Neural progenitor cell (in vitro differentiated cells): Measurements from ENCODE around the gene C10orf62. TPM values are rescaled to one million over a fixed set of nuclear protein-coding genes. Genes with fewer than 3 reads are reported as not detected.

Source experiments
- DNase-seq: peaks from one replicate; pipeline ENCODE4 v3.0.0-alpha.2; 2016; ENCODE audit warnings: low spot score
- H2AFZ ChIP-seq: fragments of 200-600 bp; sonication (generic); replicated peaks from 2 replicates; pipeline ENCODE4 v1.6.1; 2016; ENCODE audit warnings: antibody characterized with exemption
- H3F3A ChIP-seq: fragments of 200-600 bp; sonication (generic); 2 replicates; pipeline ENCODE4 v1.6.1; 2016; ENCODE audit warnings: antibody characterized with exemption, low read depth
- H3K27ac ChIP-seq: fragments of 200-600 bp; sonication (generic); 2 replicates; pipeline ENCODE4 v1.5.1; 2016; ENCODE audit warnings: mild to moderate bottlenecking
- H3K27me3 ChIP-seq: fragments of 200-600 bp; sonication (generic); 2 replicates; pipeline ENCODE4 v1.6.1; 2016; ENCODE audit warnings: mild to moderate bottlenecking, moderate library complexity
- H3K36me3 ChIP-seq: fragments of 200-600 bp; sonication (generic); 2 replicates; pipeline ENCODE4 v1.5.1; 2016
- H3K4me1 ChIP-seq: fragments of 200-600 bp; sonication (generic); 2 replicates; pipeline ENCODE4 v1.6.1; 2016; ENCODE audit warnings: mixed run types
- H3K4me2 ChIP-seq: fragments of 200-600 bp; sonication (generic); 2 replicates; pipeline ENCODE4 v1.6.1; 2016
- H3K4me3 ChIP-seq: fragments of 200-600 bp; sonication (generic); 2 replicates; pipeline ENCODE4 v1.5.1; 2016
- H3K79me2 ChIP-seq: fragments of 200-600 bp; sonication (generic); 2 replicates; pipeline ENCODE4 v1.6.1; 2016; ENCODE audit warnings: low read depth
- H3K9ac ChIP-seq: fragments of 200-600 bp; sonication (generic); 2 replicates; pipeline ENCODE4 v1.6.1; 2016
- H3K9me3 ChIP-seq: fragments of 200-600 bp; sonication (generic); 2 replicates; pipeline ENCODE4 v1.5.1; 2016; ENCODE audit warnings: low read depth
- H4K20me1 ChIP-seq: fragments of 200-600 bp; sonication (generic); 2 replicates; pipeline ENCODE4 v1.6.1; 2016; ENCODE audit warnings: low read depth
- H3K27ac Mint-ChIP-seq: 3 replicates; pipeline ENCODE4 v1.8.0; 2021; ENCODE audit warnings: mixed read lengths
- H3K27me3 Mint-ChIP-seq: 2 replicates; pipeline ENCODE4 v1.8.0; 2022; ENCODE audit warnings: low read depth, mild to moderate bottlenecking, inconsistent platforms, moderate library complexity, mixed read lengths; ENCODE audit not compliant: insufficient read depth
- H3K36me3 Mint-ChIP-seq: 3 replicates; pipeline ENCODE4 v1.8.0; 2021; ENCODE audit warnings: mixed read lengths
- H3K4me1 Mint-ChIP-seq: 3 replicates; pipeline ENCODE4 v1.8.0; 2021; ENCODE audit warnings: mixed read lengths
- H3K4me3 Mint-ChIP-seq: 3 replicates; pipeline ENCODE4 v1.8.0; 2021; ENCODE audit warnings: mild to moderate bottlenecking, moderate library complexity, mixed read lengths
- H3K9me3 Mint-ChIP-seq: 3 replicates; pipeline ENCODE4 v1.8.0; 2020; ENCODE audit warnings: mixed read lengths
- EZH2 ChIP-seq: fragments of 200-600 bp; sonication (generic); IDR thresholded peaks from 2 replicates; pipeline ENCODE4 v1.6.1; 2017; ENCODE audit warnings: antibody characterized with exemption, mild to moderate bottlenecking, moderate library complexity
- EZH2phosphoT487 ChIP-seq: fragments of 200-600 bp; sonication (generic); IDR thresholded peaks from 2 replicates; pipeline ENCODE4 v1.6.1; 2017; ENCODE audit warnings: antibody characterized with exemption
- total RNA-seq: library from RNA; depleted of rRNA; stranded (reverse); fragments of >200 nt; gene quantifications from 2 replicates; pipeline ENCODE4 v1.2.3, GENCODE V29; 2015; ENCODE audit warnings: low replicate concordance
- TF ChIP-seq, protein P1 (sequence below): fragments of 200-600 bp; sonication (generic); IDR thresholded peaks from 2 replicates; pipeline ENCODE4 v1.5.1; 2017; ENCODE audit warnings: antibody characterized with exemption, mild to moderate bottlenecking

C10orf62 gene
- total RNA-seq, 1 donor from 2014 or later, result not detected

- H3K79me2 ChIP-seq, result no peaks in the 10 kb centered on the region
- no peaks in the 10 kb centered on the region for H4K20me1 ChIP-seq
- H3K4me1 ChIP-seq, result no peaks in the 10 kb centered on the region
- no peak overlapping the region for H3K27ac ChIP-seq
- no peak overlapping the region for H2AFZ ChIP-seq
- no peak overlapping the region for H3K9ac ChIP-seq
- DNase-seq, result no peak
- no peaks in the 10 kb centered on the region for H3K27me3 ChIP-seq
- H3K27me3 Mint-ChIP-seq, result peaks cover 4% of the 10 kb centered on the region
- no peak overlapping the region for H3K27ac Mint-ChIP-seq
- no peak overlapping the region for H3K4me2 ChIP-seq
- no peaks in the 10 kb centered on the region for H3K9me3 Mint-ChIP-seq
- no peak overlapping the region for H3K4me3 Mint-ChIP-seq
- TF ChIP-seq EZH2phosphoT487 (no peak), EZH2 (no peak)
- TF ChIP-seq, protein P1, sequence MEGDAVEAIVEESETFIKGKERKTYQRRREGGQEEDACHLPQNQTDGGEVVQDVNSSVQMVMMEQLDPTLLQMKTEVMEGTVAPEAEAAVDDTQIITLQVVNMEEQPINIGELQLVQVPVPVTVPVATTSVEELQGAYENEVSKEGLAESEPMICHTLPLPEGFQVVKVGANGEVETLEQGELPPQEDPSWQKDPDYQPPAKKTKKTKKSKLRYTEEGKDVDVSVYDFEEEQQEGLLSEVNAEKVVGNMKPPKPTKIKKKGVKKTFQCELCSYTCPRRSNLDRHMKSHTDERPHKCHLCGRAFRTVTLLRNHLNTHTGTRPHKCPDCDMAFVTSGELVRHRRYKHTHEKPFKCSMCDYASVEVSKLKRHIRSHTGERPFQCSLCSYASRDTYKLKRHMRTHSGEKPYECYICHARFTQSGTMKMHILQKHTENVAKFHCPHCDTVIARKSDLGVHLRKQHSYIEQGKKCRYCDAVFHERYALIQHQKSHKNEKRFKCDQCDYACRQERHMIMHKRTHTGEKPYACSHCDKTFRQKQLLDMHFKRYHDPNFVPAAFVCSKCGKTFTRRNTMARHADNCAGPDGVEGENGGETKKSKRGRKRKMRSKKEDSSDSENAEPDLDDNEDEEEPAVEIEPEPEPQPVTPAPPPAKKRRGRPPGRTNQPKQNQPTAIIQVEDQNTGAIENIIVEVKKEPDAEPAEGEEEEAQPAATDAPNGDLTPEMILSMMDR, result no peak
- H3K36me3 ChIP-seq, result no peaks in the 10 kb centered on the region
- H3K36me3 Mint-ChIP-seq, result no peaks in the 10 kb centered on the region
- no peak overlapping the region for H3K4me3 ChIP-seq
- no peaks in the 10 kb centered on the region for H3F3A ChIP-seq
- H3K4me1 Mint-ChIP-seq, result peaks cover 14% of the 10 kb centered on the region
- no peaks in the 10 kb centered on the region for H3K9me3 ChIP-seq
These were observed 2.3 kb upstream of the C10orf62 start for GRCh38 chr10:97587183-97587582.

GRCh38 chr10:97590082-97590747 is 694 bp downstream of the C10orf62 start:
- H3K36me3 Mint-ChIP-seq, result no peaks in the 10 kb centered on the region

DNA sequence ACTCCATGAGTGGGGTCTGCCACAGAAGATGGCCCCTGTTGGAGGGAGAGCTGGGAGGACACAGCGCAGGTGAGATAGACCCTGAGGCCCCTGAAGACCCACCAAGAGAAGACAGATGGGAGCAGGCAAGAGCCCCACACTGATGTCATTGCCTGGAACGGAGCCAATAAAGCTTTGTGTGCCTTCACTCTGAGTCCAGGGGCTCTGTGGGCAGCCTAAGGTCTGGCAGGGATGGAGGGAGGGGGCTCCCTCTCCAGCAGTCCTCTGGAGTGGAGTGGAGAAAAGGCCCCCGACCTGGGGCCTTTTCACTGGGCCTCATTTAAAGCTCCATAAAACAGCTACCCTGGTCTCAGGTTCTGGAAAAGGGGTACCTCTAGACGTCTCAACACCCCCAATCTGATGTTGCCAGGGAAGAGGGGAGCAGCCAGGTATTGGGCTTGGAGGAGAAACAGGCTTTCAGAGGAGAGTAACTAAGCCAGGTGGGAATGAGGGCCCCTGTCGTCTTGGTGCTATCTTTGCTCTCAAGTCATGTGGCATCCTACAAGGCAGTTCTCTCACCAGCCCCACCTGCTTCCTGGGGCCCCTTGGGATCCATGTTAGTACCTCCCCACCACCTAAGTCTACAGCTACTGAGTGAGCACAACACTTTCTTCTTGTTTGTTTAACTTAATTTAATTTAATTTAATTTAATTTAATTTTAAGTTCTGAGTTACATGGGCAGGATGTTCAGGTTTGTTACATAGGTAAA is 1.4 kb downstream of the C10orf62 start:
- no peaks in the 10 kb centered on the region for H4K20me1 ChIP-seq
- H3K27me3 ChIP-seq, result no peaks in the 10 kb centered on the region
- no peak overlapping the region for H2AFZ ChIP-seq
- no peaks in the 10 kb centered on the region for H3K79me2 ChIP-seq
- peaks cover 4% of the 10 kb centered on the region for H3K27me3 Mint-ChIP-seq
- H3K9ac ChIP-seq, result no peak overlapping the region
- H3K36me3 Mint-ChIP-seq, result no peaks in the 10 kb centered on the region
- H3K27ac ChIP-seq, result no peak overlapping the region
- no peak overlapping the region for H3K4me3 ChIP-seq
- no peaks in the 10 kb centered on the region for H3K36me3 ChIP-seq
- TF ChIP-seq EZH2phosphoT487 (no peak), EZH2 (no peak)
- TF ChIP-seq, protein P1, result no peak
- H3K27ac Mint-ChIP-seq, result no peak overlapping the region
- H3K9me3 Mint-ChIP-seq, result no peaks in the 10 kb centered on the region
- DNase-seq, result no peak
- no peak overlapping the region for H3K4me3 Mint-ChIP-seq
- H3K4me1 Mint-ChIP-seq, result peaks cover 7% of the 10 kb centered on the region
- no peaks in the 10 kb centered on the region for H3F3A ChIP-seq
- no peaks in the 10 kb centered on the region for H3K9me3 ChIP-seq
- H3K4me2 ChIP-seq, result no peak overlapping the region
- no peaks in the 10 kb centered on the region for H3K4me1 ChIP-seq

More at GRCh38 chr10:97590082-97590747, 694 bp downstream of the C10orf62 start:
- Mint-ChIP-seq H3K27me3 (peaks cover 4% of the 10 kb centered on the region), H3K27ac (no peak overlapping the region), H3K9me3 (no peaks in the 10 kb centered on the region), H3K4me3 (no peak overlapping the region), H3K4me1 (peaks cover 9% of the 10 kb centered on the region)
- H3K27ac ChIP-seq, result no peak overlapping the region
- H3K36me3 ChIP-seq, result no peaks in the 10 kb centered on the region
- TF ChIP-seq EZH2 (no peak), EZH2phosphoT487 (no peak)
- TF ChIP-seq, protein P1, result no peak
- H3K27me3 ChIP-seq, result no peaks in the 10 kb centered on the region
- no peak overlapping the region for H3K4me3 ChIP-seq
- no peak for DNase-seq
- H3K4me1 ChIP-seq, result no peaks in the 10 kb centered on the region
- H4K20me1 ChIP-seq, result no peaks in the 10 kb centered on the region
- H2AFZ ChIP-seq, result no peak overlapping the region
- H3K9me3 ChIP-seq, result no peaks in the 10 kb centered on the region
- no peaks in the 10 kb centered on the region for H3K79me2 ChIP-seq
- H3K9ac ChIP-seq, result no peak overlapping the region
- no peak overlapping the region for H3K4me2 ChIP-seq
- no peaks in the 10 kb centered on the region for H3F3A ChIP-seq
